GM21737 (cell line): ENCODE results near the gene ABHD5.
"Not testable (repeated sequence)": the region's sequence is repeated elsewhere in the genome, so short reads cannot be mapped to it uniquely, and the experiment has no call there.

Source experiments
- ATAC-seq: cut with Tn5 transposase; IDR thresholded peaks from one replicate; pipeline ENCODE4 v1.9.1; 2021; ENCODE audit warnings: mild to moderate bottlenecking, moderate library complexity; ENCODE audit not compliant: unreplicated experiment

Gene ABHD5

DNA sequence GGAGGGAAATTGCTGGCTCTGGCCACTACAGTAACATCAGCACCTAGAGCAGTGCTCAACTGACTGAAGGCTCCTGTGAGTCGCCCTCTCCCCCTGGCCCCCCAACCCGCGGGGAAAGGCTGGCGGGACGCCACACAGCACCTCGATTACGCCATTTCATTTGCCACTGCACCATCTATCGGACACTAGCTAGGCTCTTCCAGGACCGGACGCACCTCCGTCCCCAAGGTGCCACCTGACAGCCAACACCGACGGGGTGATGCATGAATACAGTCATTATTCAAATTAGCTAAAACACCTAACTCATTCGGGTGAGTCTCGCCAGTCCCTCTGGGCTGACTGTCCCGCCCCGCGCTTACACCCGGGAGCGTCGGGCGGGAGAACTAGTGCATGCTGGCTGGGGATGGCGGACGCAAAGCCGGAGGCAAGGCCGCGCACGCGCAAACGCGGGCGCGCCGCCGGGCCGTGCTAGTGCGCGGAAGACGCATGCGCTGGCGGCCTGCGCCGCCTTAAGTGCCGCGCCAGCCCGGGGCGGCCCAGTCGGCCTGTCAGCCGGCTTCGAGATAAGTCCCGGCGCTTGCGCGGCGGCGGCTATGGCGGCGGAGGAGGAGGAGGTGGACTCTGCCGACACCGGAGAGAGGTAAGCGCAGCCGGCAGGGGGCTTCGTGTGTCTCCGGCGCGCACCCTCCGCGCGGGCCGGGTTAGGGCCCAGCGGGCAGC, at the start of gene ABHD5:
Gene ABHD5 (plus strand): TSS at position 539 of the 720 bp plus-strand sequence. CDS start 55 bp downstream, at position 594.
- peak; percentile 82 for ATAC-seq

DNA sequence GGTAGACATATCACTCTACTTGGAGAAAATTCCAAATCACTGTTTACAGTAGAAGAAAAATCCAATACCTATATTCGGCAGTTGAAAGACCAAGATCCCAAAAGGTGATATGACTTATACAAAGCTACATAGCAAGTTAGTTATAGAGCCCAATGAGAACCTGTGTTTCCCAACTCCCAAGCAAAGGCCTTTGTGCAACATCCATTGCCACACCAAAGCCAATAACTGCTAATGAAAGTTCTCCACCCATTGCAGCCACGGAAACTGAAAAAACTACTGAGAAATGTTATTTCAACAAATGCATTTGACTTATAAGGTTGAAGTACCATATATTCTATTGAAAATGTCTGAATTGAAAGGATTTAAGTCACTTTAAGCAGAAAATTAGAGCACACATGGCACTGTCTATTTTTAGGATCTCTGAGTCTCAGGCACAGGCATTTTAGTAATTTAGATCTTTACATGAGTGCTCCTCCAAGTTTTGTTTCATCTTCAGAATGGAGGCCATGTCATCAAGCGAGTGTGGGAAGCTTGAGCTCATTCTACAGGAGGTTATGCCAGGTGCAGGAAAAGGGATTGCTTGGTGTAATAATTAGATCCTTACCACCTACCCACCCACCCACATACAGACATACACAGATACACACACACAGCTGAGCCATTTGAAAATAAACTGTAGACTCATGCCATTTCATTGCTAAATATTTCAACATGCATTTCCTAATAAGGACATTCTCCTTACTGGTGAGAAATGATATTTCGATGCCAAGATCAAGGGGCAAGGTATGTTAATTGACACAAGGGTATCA, 49.2 kb upstream of the ABHD5 start:
- no peak for ATAC-seq

DNA sequence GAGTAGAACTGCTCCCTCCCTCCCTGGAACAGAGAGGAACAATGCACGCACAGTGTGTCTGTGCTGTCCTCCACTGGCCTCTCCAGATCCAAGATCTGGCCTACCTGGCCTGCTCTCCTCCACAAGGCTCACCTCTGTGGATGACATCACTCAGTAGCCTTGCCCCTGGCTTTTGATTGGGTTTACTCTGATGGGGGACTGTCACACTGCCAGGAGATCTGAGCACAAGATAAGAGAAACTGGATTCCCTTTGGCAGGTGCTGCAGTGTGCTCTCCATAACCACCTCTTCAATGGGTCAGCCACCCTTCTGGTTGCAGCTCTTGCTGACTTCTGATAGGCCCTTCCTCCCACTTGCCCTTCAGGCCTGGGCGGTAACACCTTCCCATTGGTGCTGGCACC, 46.3 kb upstream of the ABHD5 start:
- no peak for ATAC-seq

DNA sequence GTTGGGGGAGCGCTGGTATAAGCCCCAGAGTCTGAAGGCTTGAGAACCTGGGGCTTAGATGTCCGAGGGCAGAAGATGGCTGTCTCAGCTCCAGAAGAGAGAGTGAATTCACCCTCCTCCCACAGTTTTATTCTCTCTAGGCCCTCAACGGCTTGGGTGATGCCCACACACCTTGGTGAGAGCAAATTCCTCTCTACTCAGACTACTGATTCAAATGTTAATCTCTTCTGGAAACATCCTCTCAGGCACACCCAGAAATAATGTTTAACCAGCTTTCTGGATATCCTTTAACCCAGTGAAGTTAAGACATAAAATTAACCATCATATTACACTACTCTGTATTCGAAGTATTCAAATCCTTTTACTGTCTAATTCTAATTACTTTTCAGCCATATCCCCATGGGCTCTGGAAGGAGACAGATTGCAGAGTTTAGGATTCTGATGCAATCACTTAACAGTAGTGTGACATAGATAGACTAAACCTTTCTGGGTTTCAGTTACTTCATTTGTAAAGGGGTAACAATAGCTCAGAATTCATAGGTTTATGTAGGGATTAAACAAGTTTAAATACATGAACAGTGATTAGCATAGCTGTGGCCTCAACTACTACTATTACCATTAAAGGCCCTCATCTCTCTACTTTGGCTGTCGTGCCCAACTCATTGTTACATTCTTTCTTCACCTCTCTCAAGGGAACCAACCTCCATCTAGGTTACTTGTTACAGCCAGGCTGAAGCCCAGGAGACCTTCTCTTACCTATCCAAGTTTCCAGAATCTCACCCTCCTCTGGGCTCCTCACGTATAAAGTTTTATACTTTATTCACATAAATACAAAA, 43.2 kb upstream of the ABHD5 start:
- ATAC-seq = no peak

DNA sequence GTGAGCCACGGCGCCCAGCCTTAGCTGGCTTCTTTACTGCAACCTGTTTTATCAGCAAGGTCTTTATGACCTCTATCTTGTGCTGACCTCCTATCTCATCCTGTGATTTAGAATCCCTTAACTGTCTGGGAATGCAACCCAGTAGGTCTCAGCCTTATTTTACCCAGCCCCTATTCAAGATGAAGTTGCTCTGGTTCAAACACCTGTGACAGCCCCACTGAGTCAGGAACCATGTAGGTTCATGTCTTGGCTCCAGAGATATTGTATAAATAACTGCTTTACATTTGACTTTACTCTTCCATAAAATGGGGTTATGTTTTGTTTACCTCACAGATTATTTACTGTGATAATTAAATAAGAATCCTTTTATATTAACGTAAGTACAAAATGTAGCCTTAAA, 41.8 kb upstream of the ABHD5 start:
- no peak for ATAC-seq

- no peak for ATAC-seq
Measured at GRCh38 chr3:43649365-43649968, 41.3 kb upstream of the ABHD5 start.

GRCh38 chr3:43650345-43650744, 40.4 kb upstream of the ABHD5 start:
- no peak for ATAC-seq

DNA sequence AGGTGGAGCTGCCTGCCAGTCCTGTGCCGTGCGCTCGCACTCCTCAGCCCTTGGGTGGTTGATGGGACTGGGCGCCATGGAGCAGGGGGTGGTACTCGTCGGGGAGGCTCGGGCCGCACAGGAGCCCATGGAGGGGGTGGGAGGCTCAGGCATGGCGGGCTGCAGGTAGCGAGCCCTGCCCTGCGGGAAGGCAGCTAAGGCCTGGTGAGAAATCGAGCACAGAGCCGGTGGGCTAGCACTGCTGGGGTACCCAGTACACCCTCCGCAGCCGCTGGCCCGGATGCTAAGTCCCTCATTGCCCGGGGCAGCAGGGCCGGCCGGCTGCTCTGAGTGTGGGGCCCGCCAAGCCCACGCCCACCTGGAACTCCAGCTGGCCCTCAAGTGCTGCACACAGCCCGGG, 34.3 kb upstream of the ABHD5 start:
- ATAC-seq = not testable (repeated sequence)

DNA sequence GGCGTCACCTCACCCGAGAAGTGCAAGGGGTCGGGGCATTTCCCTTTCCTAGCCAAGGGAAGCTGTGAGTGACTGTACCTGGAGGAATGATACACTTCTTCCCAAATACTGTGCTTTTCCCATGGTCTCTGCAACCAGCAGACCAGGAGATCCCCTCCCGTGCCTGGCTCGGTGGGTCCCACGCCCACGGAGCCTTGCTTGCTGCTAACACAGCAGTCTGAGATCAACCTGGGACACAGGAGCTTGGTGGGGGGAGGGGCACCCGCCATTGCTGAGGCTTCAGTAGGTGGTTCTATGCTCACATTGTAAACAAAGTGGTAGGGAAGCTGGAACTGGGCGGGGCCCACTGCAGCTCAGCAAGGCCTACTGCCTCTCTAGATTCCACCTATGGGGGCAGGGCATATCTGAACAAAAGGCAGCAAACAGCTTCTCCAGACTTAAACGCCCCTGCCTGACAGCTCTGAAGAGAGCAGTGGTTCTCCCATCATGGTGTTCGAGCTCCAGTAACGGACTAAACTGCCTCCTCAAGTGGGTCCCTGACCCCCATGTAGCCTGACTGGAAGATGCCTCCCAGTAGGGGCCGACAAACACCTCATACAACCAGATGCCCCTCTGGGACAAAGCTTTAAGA, 31.4 kb upstream of the ABHD5 start:
- ATAC-seq = no peak

- ATAC-seq = not testable (repeated sequence)
Measured at GRCh38 chr3:43661376-43661775, 29.4 kb upstream of the ABHD5 start.

GRCh38 chr3:43665011-43665410, 25.7 kb upstream of the ABHD5 start:
- ATAC-seq = not testable (repeated sequence)

- ATAC-seq = no peak
Measured at GRCh38 chr3:43670635-43671522, 19.9 kb upstream of the ABHD5 start.

GRCh38 chr3:43674345-43675085, 16.2 kb upstream of the ABHD5 start:
- ATAC-seq = no peak

DNA sequence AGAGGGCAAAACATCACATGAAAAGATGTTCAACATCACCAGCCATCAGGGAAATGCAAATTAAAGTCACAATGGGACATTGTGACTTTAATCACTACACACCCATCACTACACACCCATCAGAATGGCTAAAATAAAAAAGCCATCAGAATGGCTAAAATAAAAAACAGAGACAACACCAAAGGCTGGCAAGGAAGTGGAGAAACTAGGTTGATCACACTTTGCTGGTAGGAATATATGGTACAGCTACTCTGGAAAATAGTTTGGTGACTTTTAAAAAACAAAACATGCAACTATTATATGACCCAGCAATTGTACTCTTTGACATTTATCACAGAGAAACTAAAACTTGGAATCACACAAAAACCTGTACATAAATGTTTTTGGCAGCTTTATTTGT, 15.1 kb upstream of the ABHD5 start:
- no peak for ATAC-seq

GRCh38 chr3:43676441-43676840, 14.3 kb upstream of the ABHD5 start:
- ATAC-seq = no peak

GRCh38 chr3:43678375-43678774, 12.4 kb upstream of the ABHD5 start:
- not testable (repeated sequence) for ATAC-seq

GRCh38 chr3:43678887-43679449, 11.8 kb upstream of the ABHD5 start:
- not testable (repeated sequence) for ATAC-seq

DNA sequence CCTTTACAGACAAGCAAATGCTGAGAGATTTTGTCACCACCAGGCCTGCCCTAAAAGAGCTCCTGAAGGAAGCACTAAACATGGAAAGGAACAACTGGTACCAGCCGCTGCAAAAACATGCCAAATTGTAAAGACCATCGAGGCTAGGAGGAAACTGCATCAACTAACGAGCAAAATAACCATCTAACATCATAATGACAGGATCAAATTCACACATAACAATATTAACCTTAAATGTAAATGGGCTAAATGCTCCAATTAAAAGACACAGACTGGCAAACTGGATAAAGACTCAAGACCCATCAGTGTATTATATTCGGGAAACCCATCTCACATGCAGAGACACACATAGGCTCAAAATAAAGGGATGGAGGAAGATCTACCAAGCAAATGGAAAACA, 9.9 kb upstream of the ABHD5 start:
- not testable (repeated sequence) for ATAC-seq
